NCI-H2196 treated with DMSO at 0.1 percent for 48 hours (cell line): Measurements from ENCODE around the gene BBS10.
"Not testable (repeated sequence)": the region's sequence is repeated elsewhere in the genome, so short reads cannot be mapped to it uniquely, and the experiment has no call there.

Experiments used
- DNase-seq: peaks from one replicate; lab custom pipeline; 2025; ENCODE audit not compliant: unreplicated experiment; lab: John Stamatoyannopoulos, UW

The BBS10 gene

GRCh38 chr12:76332606-76333005 lies 15.6 kb downstream of the BBS10 start:
- DNase-seq: no peak

- no peak for DNase-seq
Measured at GRCh38 chr12:76329606-76330005, 18.6 kb downstream of the BBS10 start.

- DNase-seq: no peak
Measured at GRCh38 chr12:76329159-76329558, 19.1 kb downstream of the BBS10 start.

GRCh38 chr12:76319595-76320319 lies 28.5 kb downstream of the BBS10 start:
- DNase-seq: not testable (repeated sequence)

DNA sequence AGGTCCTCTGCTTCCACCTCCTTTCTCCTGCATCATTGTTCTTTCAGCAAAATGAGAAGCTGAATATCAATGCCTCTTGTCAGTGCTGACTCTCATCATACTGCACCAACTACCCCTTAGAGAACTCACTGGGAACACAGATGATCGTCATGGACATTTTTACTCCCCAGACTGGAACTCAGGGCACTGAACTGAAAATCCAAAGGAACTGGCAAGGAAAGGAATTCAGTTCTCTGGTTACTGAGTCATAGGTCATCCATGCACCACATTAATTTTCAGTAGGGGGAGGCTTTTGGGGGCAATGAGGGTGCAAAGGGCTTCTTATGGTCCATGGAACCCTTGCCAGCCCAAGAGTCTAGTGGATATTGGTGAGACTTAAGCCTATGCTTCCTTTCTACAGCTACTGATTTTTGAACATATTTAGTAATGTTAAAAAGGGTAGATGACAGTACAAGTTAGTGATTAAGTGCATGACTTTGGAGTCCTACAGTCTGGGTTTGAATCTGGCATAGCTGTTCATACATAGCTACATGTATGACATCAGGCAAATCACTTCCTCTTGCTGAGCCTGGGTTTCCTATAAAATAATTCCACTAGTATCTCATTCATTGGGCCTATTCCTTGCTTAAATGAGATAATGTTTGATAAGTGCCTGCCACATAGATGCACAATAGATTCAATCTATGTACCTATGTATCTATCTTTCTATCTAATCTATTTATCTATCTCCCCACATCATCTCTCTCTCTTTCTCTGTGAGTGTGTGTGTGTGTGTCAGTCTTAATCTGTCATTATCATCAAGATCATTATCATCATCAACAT lies 29.2 kb downstream of the BBS10 start:
- no peak for DNase-seq

GRCh38 chr12:76317976-76318375 lies 30.2 kb downstream of the BBS10 start:
- DNase-seq: no peak

DNA sequence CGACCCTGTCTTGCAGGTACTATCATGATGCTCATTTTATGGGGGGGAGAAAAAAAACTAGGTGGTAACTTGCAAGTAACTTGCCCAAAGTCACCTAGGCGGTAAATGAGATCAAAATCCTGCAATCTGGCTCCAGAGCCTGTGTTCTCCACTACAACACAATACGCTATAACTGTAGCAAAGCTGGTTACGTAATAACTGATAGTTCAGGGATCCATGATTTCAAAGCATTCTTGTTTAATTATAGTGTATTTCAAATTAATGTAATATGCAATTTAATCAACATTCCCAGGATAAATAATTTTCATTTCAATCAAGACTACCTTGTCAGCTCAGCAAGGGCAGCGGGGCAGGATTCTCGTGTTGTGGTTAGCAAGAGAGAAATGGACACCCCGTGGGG lies 31.7 kb downstream of the BBS10 start:
- DNase-seq: no peak

GRCh38 chr12:76313299-76313698 lies 34.9 kb downstream of the BBS10 start:
- no peak for DNase-seq

DNA sequence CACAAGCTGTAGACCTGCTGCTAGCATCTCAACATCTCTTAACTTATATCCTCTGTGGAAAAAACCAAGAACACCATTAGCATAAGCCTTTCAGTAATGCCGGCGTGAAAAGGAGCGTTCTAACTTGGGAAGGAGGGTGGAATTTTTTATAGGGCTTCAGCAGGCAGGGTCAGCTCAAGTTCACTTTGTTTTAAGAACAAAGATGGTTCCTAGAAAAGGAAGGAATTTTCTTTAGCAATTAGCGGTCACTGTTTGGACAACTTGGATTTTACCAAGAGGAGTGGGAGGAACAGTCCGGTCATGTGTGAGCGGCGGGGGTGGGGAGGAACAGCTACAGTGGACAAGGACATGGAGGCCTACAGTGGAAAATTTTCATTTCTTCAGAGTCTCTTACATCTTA lies 35.9 kb downstream of the BBS10 start:
- DNase-seq: no peak

- no peak for DNase-seq
Measured at GRCh38 chr12:76311796-76312195, 36.4 kb downstream of the BBS10 start.

GRCh38 chr12:76310110-76310509 lies 38.1 kb downstream of the BBS10 start:
- DNase-seq: no peak

- DNase-seq: no peak
Measured at GRCh38 chr12:76308866-76309265, 39.3 kb downstream of the BBS10 start.

DNA sequence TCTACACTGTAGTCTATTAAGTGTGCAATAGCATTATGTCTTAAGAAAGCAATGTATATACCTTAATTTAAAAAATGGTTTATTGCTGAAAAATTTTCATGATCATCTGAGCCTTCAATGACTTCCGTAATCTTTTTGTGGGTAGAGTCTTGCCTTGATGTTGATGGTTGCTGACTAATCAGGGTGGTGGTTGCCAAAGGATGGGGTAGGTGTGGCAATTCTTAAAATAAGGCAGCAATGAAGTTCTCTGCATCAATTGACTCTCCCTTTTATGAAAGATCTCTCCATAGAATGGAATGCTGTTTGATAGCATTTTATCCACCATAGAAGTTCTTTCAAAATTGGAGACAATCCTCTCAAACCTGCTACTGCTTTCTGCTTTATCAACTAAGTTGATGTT lies 41.1 kb downstream of the BBS10 start:
- DNase-seq: no peak

- no peak for DNase-seq
Measured at GRCh38 chr12:76303989-76304460, 44.2 kb downstream of the BBS10 start.

DNA sequence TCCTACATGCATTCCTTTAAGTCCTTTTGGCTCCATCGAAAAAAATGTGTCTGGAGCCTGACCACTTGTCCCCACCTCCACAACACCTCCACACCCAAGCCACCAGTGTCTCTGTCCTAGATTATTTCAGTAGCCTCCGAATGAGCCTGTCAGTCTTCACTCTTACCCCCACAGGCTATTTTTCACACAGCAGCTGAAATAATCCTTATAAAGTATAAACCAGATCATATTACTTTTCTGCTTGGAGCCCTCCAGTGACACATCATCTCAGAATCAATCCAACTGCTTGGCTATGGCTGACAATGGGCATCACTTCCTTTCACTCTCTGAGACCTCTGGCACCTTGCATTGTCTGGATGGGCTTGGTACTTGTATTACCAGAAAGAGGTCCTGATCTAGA lies 44.9 kb downstream of the BBS10 start:
- DNase-seq: no peak

GRCh38 chr12:76300297-76300665 lies 47.9 kb downstream of the BBS10 start:
- no peak for DNase-seq

GRCh38 chr12:76299536-76300296 lies 48.5 kb downstream of the BBS10 start:
- DNase-seq: no peak
